ENCODE data around the gene TSN. TPM values are rescaled to one million over a fixed set of nuclear protein-coding genes. Genes with fewer than 3 reads are reported as not detected.

Gene TSN
- total RNA-seq, 4 donors from 2014 or later, result 31.8 to 49.3 (median 41.2) TPM

GRCh38 chr2:121794233-121794632 is 38.8 kb downstream of the TSN start:
- TF ChIP-seq POLR2A (IDR thresholded peaks at IDR 0.05) (no peak), CTCF (IDR thresholded peaks at IDR 0.05 in 4 of 5, conservative IDR thresholded peaks at IDR 0.05 in 1 of 5) (no peak)
- in situ Hi-C loops (cut with MboI; ENCODE audit: low sequenced_read_pairs in 4 of 4), result no loop called here

GRCh38 chr2:121796239-121796638 is 40.8 kb downstream of the TSN start:
- no peak overlapping the region for H3K27ac ChIP-seq
- H3K4me3 ChIP-seq, result no peak overlapping the region
- no peaks in the 10 kb centered on the region for H3K4me1 ChIP-seq
- intact Hi-C loops (cut with DNase I; ENCODE audit: low total_unique reads) (no loop called here), in situ Hi-C loops (cut with MboI; ENCODE audit: low sequenced_read_pairs in 4 of 4) (no loop called here)
- H3K9me3 ChIP-seq, result no peaks in the 10 kb centered on the region
- no peaks in the 10 kb centered on the region for H3K27me3 ChIP-seq
- DNase-seq (no peak), ATAC-seq (no peak)
- no peaks in the 10 kb centered on the region for H3K36me3 ChIP-seq
- no peak for TF ChIP-seq POLR2A (IDR thresholded peaks at IDR 0.05)
- TF ChIP-seq CTCF (IDR thresholded peaks at IDR 0.05 in 4 of 5, conservative IDR thresholded peaks at IDR 0.05 in 1 of 5), result no peak

More at GRCh38 chr2:121794233-121794632, 38.8 kb downstream of the TSN start:
- H3K4me3 ChIP-seq, result no peak overlapping the region
- no peaks in the 10 kb centered on the region for H3K36me3 ChIP-seq
- H3K9me3 ChIP-seq, result no peaks in the 10 kb centered on the region
- intact Hi-C loops (cut with DNase I; ENCODE audit: low total_unique reads), result no loop called here
- DNase-seq (no peak), ATAC-seq (no peak)
- no peaks in the 10 kb centered on the region for H3K4me1 ChIP-seq
- H3K27ac ChIP-seq, result no peak overlapping the region
- peaks cover 0 to 4% (median 0%) of the 10 kb centered on the region in 3 donors for H3K27me3 ChIP-seq

GRCh38 chr2:121798617-121799016 is 43.2 kb downstream of the TSN start:
- peaks cover 0 to 3% (median 0%) of the 10 kb centered on the region in 3 donors for H3K27me3 ChIP-seq
- DNase-seq (no peak), ATAC-seq (no peak)
- in situ Hi-C loops (cut with MboI; ENCODE audit: low sequenced_read_pairs in 4 of 4), result no loop called here
- H3K4me3 ChIP-seq, result no peak overlapping the region
- peaks cover 0 to 5% (median 0%) of the 10 kb centered on the region in 3 donors for H3K9me3 ChIP-seq
- TF ChIP-seq CTCF (IDR thresholded peaks at IDR 0.05 in 4 of 5, conservative IDR thresholded peaks at IDR 0.05 in 1 of 5), result no peak
- no peak for TF ChIP-seq POLR2A (IDR thresholded peaks at IDR 0.05)
- intact Hi-C loops (cut with DNase I; ENCODE audit: low total_unique reads), result no loop called here
- H3K36me3 ChIP-seq, result no peaks in the 10 kb centered on the region
- no peak overlapping the region for H3K27ac ChIP-seq
- H3K4me1 ChIP-seq, result no peaks in the 10 kb centered on the region

GRCh38 chr2:121801916-121802315 is 46.5 kb downstream of the TSN start:
- peaks cover 0 to 5% (median 0%) of the 10 kb centered on the region in 3 donors for H3K9me3 ChIP-seq
- in situ Hi-C loops (cut with MboI; ENCODE audit: low sequenced_read_pairs in 4 of 4) (no loop called here), intact Hi-C loops (cut with DNase I; ENCODE audit: low total_unique reads) (no loop called here)
- H3K4me1 ChIP-seq, result no peaks in the 10 kb centered on the region
- H3K4me3 ChIP-seq, result no peak overlapping the region
- TF ChIP-seq POLR2A (IDR thresholded peaks at IDR 0.05) (no peak), CTCF (IDR thresholded peaks at IDR 0.05 in 4 of 5, conservative IDR thresholded peaks at IDR 0.05 in 1 of 5) (no peak)
- no peak overlapping the region for H3K27ac ChIP-seq
- DNase-seq, result no peak
- ATAC-seq, result no peak
- H3K27me3 ChIP-seq, result peaks cover 0 to 3% (median 0%) of the 10 kb centered on the region in 3 donors
- no peaks in the 10 kb centered on the region for H3K36me3 ChIP-seq

- Histone ChIP-seq H3K27ac (no peak overlapping the region), H3K4me3 (no peak overlapping the region), H3K4me1 (no peaks in the 10 kb centered on the region), H3K27me3 (peaks cover 0 to 3% (median 0%) of the 10 kb centered on the region in 3 donors), H3K36me3 (no peaks in the 10 kb centered on the region), H3K9me3 (peaks cover 0 to 5% (median 0%) of the 10 kb centered on the region in 3 donors)
- in situ Hi-C loops (cut with MboI; ENCODE audit: low sequenced_read_pairs in 4 of 4) (no loop called here), intact Hi-C loops (cut with DNase I; ENCODE audit: low total_unique reads) (no loop called here)
- no peak for TF ChIP-seq POLR2A (IDR thresholded peaks at IDR 0.05)
- no peak for TF ChIP-seq CTCF (IDR thresholded peaks at IDR 0.05 in 4 of 5, conservative IDR thresholded peaks at IDR 0.05 in 1 of 5)
- ATAC-seq, result no peak
- no peak for DNase-seq
Measured at GRCh38 chr2:121803503-121803902, 48.1 kb downstream of the TSN start.

Measured in gastrocnemius medialis (tissue), 4 donors.